GM06990 (cell line): ENCODE data around the gene NT5C2.

Source experiments
- DNase-seq: peaks from one replicate; pipeline ENCODE4 v3.0.0-alpha.2; 2011; ENCODE audit not compliant: insufficient read length; ENCODE audit errors: extremely low read depth
- H3K27me3 ChIP-seq: replicated peaks from 2 replicates; pipeline ENCODE4 v1.6.0; 2011; ENCODE audit warnings: low read length; ENCODE audit not compliant: control insufficient read depth, insufficient read depth
- H3K36me3 ChIP-seq: 2 replicates; pipeline ENCODE4 v1.5.1; 2011; ENCODE audit warnings: low read length; ENCODE audit not compliant: control insufficient read depth, insufficient read depth
- H3K4me3 ChIP-seq: replicated peaks from 2 replicates; pipeline ENCODE4 v1.5.1; 2011; ENCODE audit warnings: low read depth, mild to moderate bottlenecking, control low read depth, low read length
- CTCF ChIP-seq: IDR thresholded peaks from 2 replicates; pipeline ENCODE4 v1.5.1; 2011; ENCODE audit warnings: low read length, control low read depth, mild to moderate bottlenecking, inconsistent platforms; ENCODE audit not compliant: insufficient read depth, poor library complexity, severe bottlenecking

The NT5C2 gene

GRCh38 chr10:103203466-103203865 is 10.4 kb upstream of the NT5C2 start:
- H3K36me3 ChIP-seq = no peaks in the 10 kb centered on the region
- DNase-seq = no peak
- H3K4me3 ChIP-seq = no peak overlapping the region
- TF ChIP-seq CTCF = no peak
- no peaks in the 10 kb centered on the region for H3K27me3 ChIP-seq

GRCh38 chr10:103202319-103202718 is 9.2 kb upstream of the NT5C2 start:
- TF ChIP-seq CTCF = no peak
- H3K36me3 ChIP-seq = no peaks in the 10 kb centered on the region
- H3K27me3 ChIP-seq = no peaks in the 10 kb centered on the region
- no peak for DNase-seq
- no peak overlapping the region for H3K4me3 ChIP-seq

GRCh38 chr10:103199488-103199887 is 6.4 kb upstream of the NT5C2 start:
- no peaks in the 10 kb centered on the region for H3K36me3 ChIP-seq
- H3K4me3 ChIP-seq = no peak overlapping the region
- no peak for DNase-seq
- TF ChIP-seq CTCF = no peak
- no peaks in the 10 kb centered on the region for H3K27me3 ChIP-seq

GRCh38 chr10:103198648-103199047 is 5.6 kb upstream of the NT5C2 start:
- no peak overlapping the region for H3K4me3 ChIP-seq
- no peaks in the 10 kb centered on the region for H3K27me3 ChIP-seq
- no peak for DNase-seq
- no peaks in the 10 kb centered on the region for H3K36me3 ChIP-seq
- no peak for TF ChIP-seq CTCF

- no peak for TF ChIP-seq CTCF
- H3K36me3 ChIP-seq = no peaks in the 10 kb centered on the region
- no peaks in the 10 kb centered on the region for H3K27me3 ChIP-seq
Measured at GRCh38 chr10:103197903-103198302, 4.8 kb upstream of the NT5C2 start.

GRCh38 chr10:103197174-103197573 is 4.1 kb upstream of the NT5C2 start:
- Histone ChIP-seq H3K27me3 (no peaks in the 10 kb centered on the region), H3K4me3 (no peak overlapping the region), H3K36me3 (no peaks in the 10 kb centered on the region)
- TF ChIP-seq CTCF = no peak
- DNase-seq = no peak

More at GRCh38 chr10:103197903-103198302, 4.8 kb upstream of the NT5C2 start:
- no peak overlapping the region for H3K4me3 ChIP-seq
- no peak for DNase-seq
